GM21423 (cell line): ENCODE results near the gene LEMD3.

Source experiments
- ATAC-seq: cut with Tn5 transposase; IDR thresholded peaks from one replicate; pipeline ENCODE4 v1.9.1; 2021; ENCODE audit warnings: mild to moderate bottlenecking, moderate library complexity; ENCODE audit not compliant: unreplicated experiment

Gene LEMD3

GRCh38 chr12:65169320-65170208, at the start of gene LEMD3:
LEMD3 (plus strand) TSS chr12:65169583; CDS start chr12:65169597, 14 bp downstream.
- peak; percentile 92 for ATAC-seq

GRCh38 chr12:65121049-65121955, 48.1 kb upstream of the LEMD3 start, which contains the start of gene WIF1:
WIF1 (minus strand) TSS chr12:65121305; CDS start chr12:65121191, 114 bp downstream.
- ATAC-seq = peak; percentile 55

- no peak for ATAC-seq
Observed at GRCh38 chr12:65121956-65122469, 47.4 kb upstream of the LEMD3 start.

GRCh38 chr12:65122703-65123102, 46.7 kb upstream of the LEMD3 start:
- no peak for ATAC-seq

- ATAC-seq = no peak
Observed at GRCh38 chr12:65123435-65124063, 45.8 kb upstream of the LEMD3 start.

- ATAC-seq = no peak
Observed at GRCh38 chr12:65125247-65125646, 44.1 kb upstream of the LEMD3 start.

- ATAC-seq = no peak
Observed at GRCh38 chr12:65125975-65126374, 43.4 kb upstream of the LEMD3 start.

- no peak for ATAC-seq
Observed at GRCh38 chr12:65126482-65126881, 42.9 kb upstream of the LEMD3 start.

- ATAC-seq = no peak
Observed at GRCh38 chr12:65133879-65134278, 35.5 kb upstream of the LEMD3 start.

- ATAC-seq = no peak
Observed at GRCh38 chr12:65139389-65139788, 30.0 kb upstream of the LEMD3 start.

- ATAC-seq = no peak
Observed at GRCh38 chr12:65140738-65141137, 28.6 kb upstream of the LEMD3 start.

- ATAC-seq = no peak
Observed at GRCh38 chr12:65147312-65147905, 22.0 kb upstream of the LEMD3 start.

- no peak for ATAC-seq
Observed at GRCh38 chr12:65152012-65152411, 17.4 kb upstream of the LEMD3 start.

- no peak for ATAC-seq
Observed at GRCh38 chr12:65152596-65152995, 16.8 kb upstream of the LEMD3 start.

GRCh38 chr12:65155784-65156183, 13.6 kb upstream of the LEMD3 start:
- ATAC-seq = peak; percentile 22

GRCh38 chr12:65156366-65156841, 13.0 kb upstream of the LEMD3 start:
- peak; percentile 92 for ATAC-seq

GRCh38 chr12:65157091-65157490, 12.3 kb upstream of the LEMD3 start:
- no peak for ATAC-seq

GRCh38 chr12:65162609-65163008, 6.8 kb upstream of the LEMD3 start:
- ATAC-seq = peak; percentile 57

- no peak for ATAC-seq
Observed at GRCh38 chr12:65164244-65164643, 5.1 kb upstream of the LEMD3 start.

- no peak for ATAC-seq
Observed at GRCh38 chr12:65164774-65165173, 4.6 kb upstream of the LEMD3 start.
